ENCODE results near the gene PLEKHG4B.

DNA sequence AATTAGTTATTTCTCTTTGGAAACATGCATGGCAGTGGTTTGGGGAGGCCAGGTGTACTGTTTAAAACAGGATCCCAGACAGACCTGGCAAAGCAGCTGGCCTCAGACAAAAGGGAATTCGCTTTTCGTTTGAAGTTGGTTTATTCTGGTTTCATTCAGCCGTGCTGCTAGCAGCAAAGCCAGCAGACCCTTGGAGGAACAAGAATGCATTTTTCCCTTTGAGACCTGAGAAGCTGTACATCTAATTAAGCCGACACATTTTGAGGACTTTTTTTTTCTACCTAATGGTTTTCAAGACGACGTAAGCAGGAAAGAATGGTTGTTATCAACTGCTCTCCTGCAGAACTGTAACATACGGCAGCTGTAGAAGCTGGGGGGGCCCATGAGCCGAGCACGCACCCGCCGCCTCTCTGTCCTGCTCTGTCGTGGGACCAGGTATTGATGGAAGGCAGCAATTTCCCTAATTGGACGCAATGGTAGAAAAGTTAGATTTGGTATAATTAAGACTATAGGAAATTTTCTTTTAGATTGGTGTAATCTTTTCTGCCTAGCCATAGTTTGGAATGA is 13.6 kb downstream of the PLEKHG4B start:
- TF ChIP-seq POLR2A (IDR thresholded peaks at IDR 0.05; ENCODE audit: low read depth, low read length) (no peak), POLR2AphosphoS5 (IDR thresholded peaks at IDR 0.05; ENCODE audit: low read depth, low read length) (no peak), TAF1 (IDR thresholded peaks at IDR 0.05; ENCODE audit: borderline replicate concordance, low read depth, low read length) (no peak)
